Endothelial cell of umbilical vein (primary cell): ENCODE results near the gene ALS2.

Experiments used
- EZH2 ChIP-seq: IDR thresholded peaks from 2 replicates; pipeline ENCODE4 v1.6.1; 2012; ENCODE audit warnings: borderline replicate concordance, low read depth, mild to moderate bottlenecking, moderate library complexity, low read length, inconsistent platforms; ENCODE audit not compliant: severe bottlenecking
- POLR2A ChIP-seq: IDR thresholded peaks from 2 replicates; pipeline ENCODE4 v1.6.1; 2012; ENCODE audit warnings: low read depth, mild to moderate bottlenecking, control low read depth, low read length
- POLR2AphosphoS5 ChIP-seq: IDR thresholded peaks from 2 replicates; pipeline ENCODE4 v1.6.1; 2012; ENCODE audit warnings: low read depth, mild to moderate bottlenecking, control low read depth, low read length, moderate library complexity; ENCODE audit not compliant: insufficient read depth
- TF ChIP-seq, protein P1 (sequence below), 2 donors: IDR thresholded peaks; 1 replicate in 1 of 2; 2 replicates in 1 of 2; pipeline ENCODE4 v1.5.1; 2011; ENCODE audit warnings: low read length in 2 of 2, mild to moderate bottlenecking in 2 of 2, moderate library complexity in 2 of 2, control low read depth in 1 of 2, inconsistent platforms in 1 of 2, low read depth in 1 of 2; ENCODE audit not compliant: insufficient read depth in 1 of 2; ENCODE audit errors: extremely low read depth in 1 of 2
- TF ChIP-seq, protein P2 (sequence below): IDR thresholded peaks from 2 replicates; pipeline ENCODE4 v1.6.1; 2011; ENCODE audit not compliant: insufficient read depth, insufficient read length

- no peak for TF ChIP-seq EZH2
- TF ChIP-seq, protein P1, sequence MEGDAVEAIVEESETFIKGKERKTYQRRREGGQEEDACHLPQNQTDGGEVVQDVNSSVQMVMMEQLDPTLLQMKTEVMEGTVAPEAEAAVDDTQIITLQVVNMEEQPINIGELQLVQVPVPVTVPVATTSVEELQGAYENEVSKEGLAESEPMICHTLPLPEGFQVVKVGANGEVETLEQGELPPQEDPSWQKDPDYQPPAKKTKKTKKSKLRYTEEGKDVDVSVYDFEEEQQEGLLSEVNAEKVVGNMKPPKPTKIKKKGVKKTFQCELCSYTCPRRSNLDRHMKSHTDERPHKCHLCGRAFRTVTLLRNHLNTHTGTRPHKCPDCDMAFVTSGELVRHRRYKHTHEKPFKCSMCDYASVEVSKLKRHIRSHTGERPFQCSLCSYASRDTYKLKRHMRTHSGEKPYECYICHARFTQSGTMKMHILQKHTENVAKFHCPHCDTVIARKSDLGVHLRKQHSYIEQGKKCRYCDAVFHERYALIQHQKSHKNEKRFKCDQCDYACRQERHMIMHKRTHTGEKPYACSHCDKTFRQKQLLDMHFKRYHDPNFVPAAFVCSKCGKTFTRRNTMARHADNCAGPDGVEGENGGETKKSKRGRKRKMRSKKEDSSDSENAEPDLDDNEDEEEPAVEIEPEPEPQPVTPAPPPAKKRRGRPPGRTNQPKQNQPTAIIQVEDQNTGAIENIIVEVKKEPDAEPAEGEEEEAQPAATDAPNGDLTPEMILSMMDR (IDR thresholded peaks at IDR 0.05; ENCODE audit: extremely low read depth in 1 of 2, insufficient read depth in 1 of 2, low read depth in 1 of 2, low read length in 2 of 2), result no peak
- no peak for TF ChIP-seq POLR2A
- no peak for TF ChIP-seq POLR2AphosphoS5
- TF ChIP-seq, protein P2, sequence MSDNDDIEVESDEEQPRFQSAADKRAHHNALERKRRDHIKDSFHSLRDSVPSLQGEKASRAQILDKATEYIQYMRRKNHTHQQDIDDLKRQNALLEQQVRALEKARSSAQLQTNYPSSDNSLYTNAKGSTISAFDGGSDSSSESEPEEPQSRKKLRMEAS, result no peak
Measured at GRCh38 chr2:201794294-201794693, 13.6 kb upstream of the ALS2 start.
